SK-N-SH treated with all-trans-retinoic acid at 6 μM for 48 hours (cell line): Measurements from ENCODE around the gene RFNG.

Source experiments
- ATAC-seq: fragments of 200-7000 bp; cut with Tn5 transposase; 3 replicates; pipeline ENCODE4 v1.9.1; 2020; ENCODE audit warnings: mild to moderate bottlenecking, moderate library complexity
- BACH2 ChIP-seq: fragments of 250-450 bp; sonication (Bioruptor Pico); IDR thresholded peaks from 2 replicates; pipeline ENCODE4 v1.9.0; 2021; ENCODE audit warnings: mild to moderate bottlenecking, borderline replicate concordance
- CREB5 ChIP-seq: fragments of 250-450 bp; sonication (Bioruptor Pico); IDR thresholded peaks from 2 replicates; pipeline ENCODE4 v1.5.1; 2020; ENCODE audit warnings: low read depth, mild to moderate bottlenecking, moderate library complexity
- CSDC2 ChIP-seq: fragments of 250-450 bp; sonication (Bioruptor Pico); IDR thresholded peaks from 2 replicates; pipeline ENCODE4 v1.5.0; 2020; ENCODE audit warnings: mild to moderate bottlenecking, moderate library complexity
- CSRNP3 ChIP-seq: fragments of 250-450 bp; sonication (Bioruptor Pico); IDR thresholded peaks from 2 replicates; pipeline ENCODE4 v1.5.1; 2021; ENCODE audit warnings: mild to moderate bottlenecking, moderate library complexity
- GLIS3 ChIP-seq: fragments of 250-450 bp; sonication (Bioruptor Pico); IDR thresholded peaks from 2 replicates; pipeline ENCODE4 v1.5.0; 2020; ENCODE audit warnings: mild to moderate bottlenecking, moderate library complexity
- ISL1 ChIP-seq: fragments of 250-450 bp; sonication (Bioruptor Pico); IDR thresholded peaks from 2 replicates; pipeline ENCODE4 v2.1.2; 2022; ENCODE audit warnings: mild to moderate bottlenecking, moderate library complexity
- OSR1 ChIP-seq: fragments of 250-450 bp; sonication (Bioruptor Pico); IDR thresholded peaks from 2 replicates; pipeline ENCODE4 v1.8.0; 2022; ENCODE audit warnings: moderate library complexity, mild to moderate bottlenecking, inconsistent platforms
- PATZ1 ChIP-seq: fragments of 250-450 bp; sonication (Bioruptor Pico); IDR thresholded peaks from 2 replicates; pipeline ENCODE4 v1.8.0; 2020; ENCODE audit warnings: mild to moderate bottlenecking, moderate library complexity, borderline replicate concordance
- POU6F1 ChIP-seq: fragments of 250-450 bp; sonication (Bioruptor Pico); IDR thresholded peaks from 2 replicates; pipeline ENCODE4 v1.8.0; 2021; ENCODE audit warnings: low read depth, mild to moderate bottlenecking, moderate library complexity, borderline replicate concordance
- RARB ChIP-seq: fragments of 250-450 bp; sonication (Bioruptor Pico); IDR thresholded peaks from 2 replicates; pipeline ENCODE4 v1.8.0; 2021; ENCODE audit warnings: mild to moderate bottlenecking, moderate library complexity
- SNAI2 ChIP-seq: fragments of 250-450 bp; sonication (Bioruptor Pico); IDR thresholded peaks from 2 replicates; pipeline ENCODE4 v1.5.0; 2020; ENCODE audit warnings: mild to moderate bottlenecking, moderate library complexity
- TCF4 ChIP-seq: fragments of 250-450 bp; sonication (Bioruptor Pico); IDR thresholded peaks from 2 replicates; pipeline ENCODE4 v1.8.0; 2021; ENCODE audit warnings: mild to moderate bottlenecking, moderate library complexity, borderline replicate concordance
- TOX ChIP-seq: fragments of 250-450 bp; sonication (Bioruptor Pico); IDR thresholded peaks from 2 replicates; pipeline ENCODE4 v1.8.0; 2021; ENCODE audit warnings: mild to moderate bottlenecking, moderate library complexity, borderline replicate concordance
- TSHZ2 ChIP-seq: fragments of 250-450 bp; sonication (Bioruptor Pico); IDR thresholded peaks from 2 replicates; pipeline ENCODE4 v1.5.0; 2020; ENCODE audit warnings: mild to moderate bottlenecking, moderate library complexity
- ZC3H10 ChIP-seq: fragments of 250-450 bp; sonication (Bioruptor Pico); IDR thresholded peaks from 2 replicates; pipeline ENCODE4 v1.5.1; 2021; ENCODE audit warnings: mild to moderate bottlenecking, moderate library complexity
- ZFP3 ChIP-seq: fragments of 250-450 bp; sonication (Bioruptor Pico); IDR thresholded peaks from 2 replicates; pipeline ENCODE4 v1.5.0; 2020; ENCODE audit warnings: mild to moderate bottlenecking, moderate library complexity
- ZFP30 ChIP-seq: fragments of 450-650 bp; formaldehyde crosslinking; IDR thresholded peaks from 2 replicates; pipeline ENCODE4 v1.5.0; 2022; ENCODE audit warnings: mild to moderate bottlenecking, moderate library complexity
- ZNF565 ChIP-seq: fragments of 450-650 bp; formaldehyde crosslinking; conservative IDR thresholded peaks from 2 replicates; pipeline ENCODE4 v1.5.0; 2020; ENCODE audit warnings: low read depth, mild to moderate bottlenecking, moderate library complexity
- ZNF70 ChIP-seq: fragments of 450-650 bp; formaldehyde crosslinking; IDR thresholded peaks from 2 replicates; pipeline ENCODE4 v1.5.0; 2020; ENCODE audit warnings: mild to moderate bottlenecking, moderate library complexity
- ZNF8 ChIP-seq: fragments of 450-650 bp; formaldehyde crosslinking; IDR thresholded peaks from 2 replicates; pipeline ENCODE4 v1.5.0; 2020; ENCODE audit warnings: mild to moderate bottlenecking, moderate library complexity

Gene RFNG

GRCh38 chr17:81999976-82000802, 51.4 kb downstream of the RFNG start:
- TF ChIP-seq CSDC2 (CRISPR knock-in tag) (no peak), ZFP30 (no peak), TOX (CRISPR knock-in tag) (no peak), OSR1 (CRISPR knock-in tag) (no peak), BACH2 (no peak), ISL1 (CRISPR knock-in tag) (no peak), SNAI2 (CRISPR knock-in tag) (no peak), ZNF70 (no peak), ZNF8 (CRISPR knock-in tag) (no peak), TSHZ2 (CRISPR knock-in tag) (no peak), ZC3H10 (CRISPR knock-in tag) (no peak), GLIS3 (no peak), ZNF565 (no peak), RARB (no peak)
- ATAC-seq: no peak

- no peak for TF ChIP-seq ISL1 (CRISPR knock-in tag)
- no peak for TF ChIP-seq ZFP3 (CRISPR knock-in tag)
- no peak for TF ChIP-seq RARB
- no peak for TF ChIP-seq POU6F1 (CRISPR knock-in tag)
- no peak for TF ChIP-seq SNAI2 (CRISPR knock-in tag)
- TF ChIP-seq OSR1 (CRISPR knock-in tag): no peak
- no peak for TF ChIP-seq BACH2
- TF ChIP-seq CSRNP3: no peak
- TF ChIP-seq TSHZ2 (CRISPR knock-in tag): no peak
- no peak for TF ChIP-seq ZFP30
- ATAC-seq: no peak
Measured at GRCh38 chr17:81999587-81999975, 52.0 kb downstream of the RFNG start.

GRCh38 chr17:81998691-81999438, 52.7 kb downstream of the RFNG start:
- TF ChIP-seq BACH2 (no peak), ISL1 (CRISPR knock-in tag) (no peak), CSRNP3 (no peak), ZNF565 (no peak), GLIS3 (no peak), CREB5 (CRISPR knock-in tag) (no peak), ZC3H10 (CRISPR knock-in tag) (no peak), PATZ1 (CRISPR knock-in tag) (no peak), TCF4 (CRISPR knock-in tag) (no peak)
- ATAC-seq: no peak
